Measurements from ENCODE around the gene ANK3. TPM values are rescaled to one million over a fixed set of nuclear protein-coding genes. Genes with fewer than 3 reads are reported as not detected.

Gene ANK3
- total and polyA plus RNA-seq, 7 donors, result 11.6 to 170 (median 94.2) TPM

GRCh38 chr10:60339757-60340156, 49.9 kb downstream of the ANK3 start:
- no peaks in the 10 kb centered on the region for H3K9me3 ChIP-seq
- 74 to 91% (median 82%) methylated on average over 4 of the region's 4 CpGs for WGBS, 3 donors
- TF ChIP-seq CTCF (IDR thresholded peaks at IDR 0.05), result no peak
- no peak overlapping the region for H3K27ac ChIP-seq
- no peaks in the 10 kb centered on the region for H3K4me1 ChIP-seq
- no peak for ATAC-seq
- H3K36me3 ChIP-seq (ENCODE audit: insufficient read depth in 1 of 2, low read depth in 1 of 2), result no peaks in the 10 kb centered on the region
- no peak for DNase-seq
- intact Hi-C loops (cut with DNase I), result no loop called here
- H3K4me3 ChIP-seq, result no peak overlapping the region
- no peaks in the 10 kb centered on the region for H3K27me3 ChIP-seq (ENCODE audit: insufficient read depth in 3 of 3, low read length in 2 of 3)

- no peaks in the 10 kb centered on the region for H3K4me1 ChIP-seq
- H3K9me3 ChIP-seq, result no peaks in the 10 kb centered on the region
- ATAC-seq (no peak), DNase-seq (no peak)
- no peaks in the 10 kb centered on the region for H3K36me3 ChIP-seq (ENCODE audit: insufficient read depth in 1 of 2, low read depth in 1 of 2)
- H3K27ac ChIP-seq, result no peak overlapping the region
- WGBS, 3 donors, result 59 to 77% (median 63%) methylated on average over 2 of the region's 2 CpGs
- H3K4me3 ChIP-seq, result no peak overlapping the region
- no peaks in the 10 kb centered on the region for H3K27me3 ChIP-seq (ENCODE audit: insufficient read depth in 3 of 3, low read length in 2 of 3)
- TF ChIP-seq CTCF (IDR thresholded peaks at IDR 0.05), result no peak
- intact Hi-C loops (cut with DNase I), result no loop called here
These were observed 50.9 kb downstream of the ANK3 start for GRCh38 chr10:60338786-60339185.

- H3K4me3 ChIP-seq, result no peak overlapping the region
- intact Hi-C loops (cut with DNase I), result no loop called here
These were observed 51.6 kb downstream of the ANK3 start for GRCh38 chr10:60338002-60338564.

GRCh38 chr10:60336901-60337630, 52.6 kb downstream of the ANK3 start:
- no peak for DNase-seq
- no peak for TF ChIP-seq CTCF (IDR thresholded peaks at IDR 0.05)
- Histone ChIP-seq H3K4me3 (no peak overlapping the region), H3K36me3 (ENCODE audit: insufficient read depth in 1 of 2, low read depth in 1 of 2) (no peaks in the 10 kb centered on the region), H3K27ac (no peak overlapping the region), H3K9me3 (no peaks in the 10 kb centered on the region), H3K27me3 (ENCODE audit: insufficient read depth in 3 of 3, low read length in 2 of 3) (no peaks in the 10 kb centered on the region), H3K4me1 (no peaks in the 10 kb centered on the region)
- 54 to 82% (median 68%) methylated on average over 3 of the region's 3 CpGs for WGBS, 3 donors
- intact Hi-C loops (cut with DNase I), result no loop called here
- ATAC-seq, result no peak

More at GRCh38 chr10:60338002-60338564, 51.6 kb downstream of the ANK3 start:
- H3K27me3 ChIP-seq (ENCODE audit: insufficient read depth in 3 of 3, low read length in 2 of 3), result no peaks in the 10 kb centered on the region
- H3K9me3 ChIP-seq, result no peaks in the 10 kb centered on the region
- no peak for TF ChIP-seq CTCF (IDR thresholded peaks at IDR 0.05)
- no peak for ATAC-seq
- H3K27ac ChIP-seq, result no peak overlapping the region
- WGBS, 3 donors, result 51 to 70% (median 65%) methylated on average over 2 of the region's 2 CpGs
- no peak for DNase-seq
- H3K4me1 ChIP-seq, result no peaks in the 10 kb centered on the region
- H3K36me3 ChIP-seq (ENCODE audit: insufficient read depth in 1 of 2, low read depth in 1 of 2), result no peaks in the 10 kb centered on the region

Data from psoas muscle (tissue), 8 donors.